ENCODE results near the gene RTP2.

DNA sequence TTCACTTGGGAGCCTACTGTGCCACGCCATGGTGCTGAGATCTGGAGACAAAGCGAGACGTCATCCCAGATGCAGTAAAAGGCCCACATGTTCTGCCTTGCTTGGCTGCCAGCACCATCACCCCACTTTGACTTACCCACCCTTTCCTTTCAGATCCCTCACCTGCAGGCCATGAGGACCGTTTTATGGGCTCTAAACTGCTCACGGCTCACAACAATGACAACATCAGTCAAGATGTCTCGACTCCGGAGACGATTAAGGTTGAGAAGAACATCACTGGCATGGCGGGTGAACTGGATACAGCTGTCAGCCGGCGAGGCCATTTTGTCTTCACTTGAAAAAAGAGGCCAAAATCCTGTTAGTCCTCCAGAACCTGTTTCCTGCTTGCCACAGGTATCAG is 31.0 kb upstream of the RTP2 start:
- TF ChIP-seq, protein P1, sequence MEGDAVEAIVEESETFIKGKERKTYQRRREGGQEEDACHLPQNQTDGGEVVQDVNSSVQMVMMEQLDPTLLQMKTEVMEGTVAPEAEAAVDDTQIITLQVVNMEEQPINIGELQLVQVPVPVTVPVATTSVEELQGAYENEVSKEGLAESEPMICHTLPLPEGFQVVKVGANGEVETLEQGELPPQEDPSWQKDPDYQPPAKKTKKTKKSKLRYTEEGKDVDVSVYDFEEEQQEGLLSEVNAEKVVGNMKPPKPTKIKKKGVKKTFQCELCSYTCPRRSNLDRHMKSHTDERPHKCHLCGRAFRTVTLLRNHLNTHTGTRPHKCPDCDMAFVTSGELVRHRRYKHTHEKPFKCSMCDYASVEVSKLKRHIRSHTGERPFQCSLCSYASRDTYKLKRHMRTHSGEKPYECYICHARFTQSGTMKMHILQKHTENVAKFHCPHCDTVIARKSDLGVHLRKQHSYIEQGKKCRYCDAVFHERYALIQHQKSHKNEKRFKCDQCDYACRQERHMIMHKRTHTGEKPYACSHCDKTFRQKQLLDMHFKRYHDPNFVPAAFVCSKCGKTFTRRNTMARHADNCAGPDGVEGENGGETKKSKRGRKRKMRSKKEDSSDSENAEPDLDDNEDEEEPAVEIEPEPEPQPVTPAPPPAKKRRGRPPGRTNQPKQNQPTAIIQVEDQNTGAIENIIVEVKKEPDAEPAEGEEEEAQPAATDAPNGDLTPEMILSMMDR (IDR thresholded peaks at IDR 0.05), result no peak
- no peak for TF ChIP-seq EZH2phosphoT487 (IDR thresholded peaks at IDR 0.05)

Measured in neural progenitor cell (in vitro differentiated cells).